ENCODE results near the gene HTRA1.

DNA sequence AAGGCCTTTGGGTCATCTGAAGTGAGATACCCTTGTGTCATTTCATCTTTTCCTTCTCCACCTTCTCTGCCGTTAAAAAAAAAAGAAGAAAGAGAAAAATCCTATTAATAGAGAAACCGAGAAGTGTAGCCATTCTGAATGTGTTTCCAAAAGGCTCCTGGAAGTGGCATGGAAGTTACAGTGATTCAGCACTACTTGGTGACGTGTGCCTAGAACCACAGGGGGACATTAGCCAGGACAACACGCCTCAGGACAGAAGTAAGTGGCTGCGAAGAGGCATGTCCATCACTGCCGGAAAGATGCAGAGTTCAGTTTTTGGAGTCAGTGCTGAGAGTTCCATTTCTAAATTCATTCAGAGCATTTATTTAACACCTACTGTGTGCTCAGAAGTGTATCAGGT lies 6.3 kb downstream of the HTRA1 start:
- no peak for TF ChIP-seq CTCF (IDR thresholded peaks at IDR 0.05)
- TF ChIP-seq POLR2A (IDR thresholded peaks at IDR 0.05), result no peak

All from lower leg skin (tissue), 3 donors.